Measurements from ENCODE around the gene ASPG. TPM values are rescaled to one million over a fixed set of nuclear protein-coding genes. Genes with fewer than 3 reads are reported as not detected.
A peak's percentile ranks its signal among the peaks of the same experiment; 100 is the strongest.

ASPG gene
- total RNA-seq, 1 experiment from 2014 or later, result 3.4 TPM

- ATAC-seq, result peak; percentile 38
- Mint-ChIP-seq H3K27me3 (ENCODE audit: low read depth) (no peaks in the 10 kb centered on the region), H3K27ac (no peak overlapping the region; the same call in 1 of the 2 replicates), H3K4me1 (peaks cover 5% of the 10 kb centered on the region), H3K36me3 (no peaks in the 10 kb centered on the region), H3K9me3 (no peaks in the 10 kb centered on the region), H3K4me3 (no peak overlapping the region)
- TF ChIP-seq CBFB (CRISPR knock-in tag; IDR thresholded peaks at IDR 0.05; ENCODE audit: low read depth) (0 out of 2 replicates have a peak, but pooled peaks have one; percentile 54), CREB1 (CRISPR knock-in tag; IDR thresholded peaks at IDR 0.05) (no peak), ZNF317 (CRISPR knock-in tag; IDR thresholded peaks at IDR 0.05; ENCODE audit: borderline replicate concordance, low read depth) (no peak), ZNF532 (CRISPR knock-in tag; IDR thresholded peaks at IDR 0.05; ENCODE audit: borderline replicate concordance) (no peak), RELA (CRISPR knock-in tag; IDR thresholded peaks at IDR 0.05; ENCODE audit: borderline replicate concordance) (no peak), MYBL2 (CRISPR knock-in tag; IDR thresholded peaks at IDR 0.05) (no peak)
- CTCF ChIA-PET, result interaction anchor here (0.5 to 5.9 kb wide), 27 partner anchors 8 to 931 kb away, joined by 3 to 52 read pairs (median 3); partner anchors contain the start of gene ASPG
- DNase-seq (ENCODE audit: low spot score), result peak; percentile 9
- POLR2A ChIA-PET, result interaction anchor here (0.6 kb wide), 1 partner anchor 9 kb away, joined by 3 read pairs; the partner anchor contains the start of gene ASPG
These were observed 8.7 kb downstream of the ASPG start for GRCh38 chr14:104094056-104094708.

GRCh38 chr14:104094709-104095425, 9.4 kb downstream of the ASPG start:
- H3K9me3 Mint-ChIP-seq, result no peaks in the 10 kb centered on the region
- CTCF ChIA-PET, result interaction anchor here (0.6 to 5.9 kb wide), 25 partner anchors 9 to 930 kb away, joined by 3 to 52 read pairs (median 3); partner anchors contain the start of gene ASPG
- no peak overlapping the region for H3K4me3 Mint-ChIP-seq
- POLR2A ChIA-PET, result interaction anchor here (0.6 kb wide), 1 partner anchor 10 kb away, joined by 3 read pairs; the partner anchor contains the start of gene ASPG
- H3K4me1 Mint-ChIP-seq, result peaks cover 5% of the 10 kb centered on the region
- no peaks in the 10 kb centered on the region for H3K27me3 Mint-ChIP-seq (ENCODE audit: low read depth)
- DNase-seq (ENCODE audit: low spot score), result peak; percentile 94
- H3K27ac Mint-ChIP-seq, result no peak overlapping the region; the same call in 1 of the 2 replicates
- ATAC-seq, result peak; percentile 87
- H3K36me3 Mint-ChIP-seq, result no peaks in the 10 kb centered on the region
- TF ChIP-seq TEAD1 (CRISPR knock-in tag; IDR thresholded peaks at IDR 0.05) (peak; percentile 47; the same call in 1 of the 2 replicates), ARID4B (CRISPR knock-in tag; IDR thresholded peaks at IDR 0.05; ENCODE audit: borderline replicate concordance) (no peak), OVOL2 (CRISPR knock-in tag; IDR thresholded peaks at IDR 0.05; ENCODE audit: borderline replicate concordance) (no peak), ZNF396 (CRISPR knock-in tag; IDR thresholded peaks at IDR 0.05; ENCODE audit: borderline replicate concordance) (no peak), NR1H2 (CRISPR knock-in tag; IDR thresholded peaks at IDR 0.05) (no peak), TCF7 (CRISPR knock-in tag; IDR thresholded peaks at IDR 0.05; ENCODE audit: low read depth) (no peak), MXD4 (CRISPR knock-in tag; IDR thresholded peaks at IDR 0.05; ENCODE audit: borderline replicate concordance) (no peak), ZNF512 (CRISPR knock-in tag; IDR thresholded peaks at IDR 0.05; ENCODE audit: borderline replicate concordance) (no peak), ZNF425 (CRISPR knock-in tag; conservative IDR thresholded peaks at IDR 0.05) (no peak), HMGXB4 (CRISPR knock-in tag; IDR thresholded peaks at IDR 0.05) (peak; percentile 53; the same call in 1 of the 2 replicates)
